Natural killer cell treated with Interleukin-12 subunit alpha and Interleukin-12 subunit beta and Interleukin-15 and Interleukin-18, amount 100 ng/mL, for 72 hours (primary cell): ENCODE results near the gene VTI1B. TPM values are rescaled to one million over a fixed set of nuclear protein-coding genes. Genes with fewer than 3 reads are reported as not detected.
"Not testable (repeated sequence)": the region's sequence is repeated elsewhere in the genome, so short reads cannot be mapped to it uniquely, and the experiment has no call there.

Experiments
- ATAC-seq, 2 donors: fragments of 150-1000 bp; cut with Tn5 transposase in 1 of 2; sonication (Bioruptor Pico), chemical (Tn5 transposase) in 1 of 2; 2 replicates each; pipeline ENCODE4 v1.10.0; 2021
- DNase-seq: peaks from one replicate; pipeline ENCODE4 v3.0.0; 2022; ENCODE audit warnings: low spot score
- H3K27ac Mint-ChIP-seq, 2 donors: 1 replicate in 1 of 2; 2 replicates in 1 of 2; pipeline ENCODE4 v1.8.0; 2022; ENCODE audit warnings: mixed read lengths in 2 of 2, mild to moderate bottlenecking in 1 of 2, moderate library complexity in 1 of 2
- H3K27me3 Mint-ChIP-seq, 2 donors: 1 replicate in 1 of 2; 2 replicates in 1 of 2; pipeline ENCODE4 v1.8.0; 2022; ENCODE audit warnings: mixed read lengths in 2 of 2
- H3K36me3 Mint-ChIP-seq: one replicate; pipeline ENCODE4 v1.8.0; 2022; ENCODE audit warnings: mixed read lengths
- H3K4me1 Mint-ChIP-seq, 2 donors: 1 replicate in 1 of 2; 2 replicates in 1 of 2; pipeline ENCODE4 v1.8.0; 2022; ENCODE audit warnings: low read depth in 2 of 2, mixed read lengths in 2 of 2, mild to moderate bottlenecking in 1 of 2
- H3K4me3 Mint-ChIP-seq: one replicate; pipeline ENCODE4 v1.8.0; 2022; ENCODE audit warnings: mixed read lengths
- H3K9me3 Mint-ChIP-seq: 2 replicates; pipeline ENCODE4 v1.8.0; 2022; ENCODE audit warnings: mixed read lengths
- total RNA-seq, 2 donors: library from RNA; stranded (reverse); gene quantifications; one replicate each; pipeline ENCODE4 v1.2.3, GENCODE V29; 2022

VTI1B gene, protein sequence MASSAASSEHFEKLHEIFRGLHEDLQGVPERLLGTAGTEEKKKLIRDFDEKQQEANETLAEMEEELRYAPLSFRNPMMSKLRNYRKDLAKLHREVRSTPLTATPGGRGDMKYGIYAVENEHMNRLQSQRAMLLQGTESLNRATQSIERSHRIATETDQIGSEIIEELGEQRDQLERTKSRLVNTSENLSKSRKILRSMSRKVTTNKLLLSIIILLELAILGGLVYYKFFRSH
- 10 to 100 TPM; 73.5 to 76.6 TPM for total RNA-seq

DNA sequence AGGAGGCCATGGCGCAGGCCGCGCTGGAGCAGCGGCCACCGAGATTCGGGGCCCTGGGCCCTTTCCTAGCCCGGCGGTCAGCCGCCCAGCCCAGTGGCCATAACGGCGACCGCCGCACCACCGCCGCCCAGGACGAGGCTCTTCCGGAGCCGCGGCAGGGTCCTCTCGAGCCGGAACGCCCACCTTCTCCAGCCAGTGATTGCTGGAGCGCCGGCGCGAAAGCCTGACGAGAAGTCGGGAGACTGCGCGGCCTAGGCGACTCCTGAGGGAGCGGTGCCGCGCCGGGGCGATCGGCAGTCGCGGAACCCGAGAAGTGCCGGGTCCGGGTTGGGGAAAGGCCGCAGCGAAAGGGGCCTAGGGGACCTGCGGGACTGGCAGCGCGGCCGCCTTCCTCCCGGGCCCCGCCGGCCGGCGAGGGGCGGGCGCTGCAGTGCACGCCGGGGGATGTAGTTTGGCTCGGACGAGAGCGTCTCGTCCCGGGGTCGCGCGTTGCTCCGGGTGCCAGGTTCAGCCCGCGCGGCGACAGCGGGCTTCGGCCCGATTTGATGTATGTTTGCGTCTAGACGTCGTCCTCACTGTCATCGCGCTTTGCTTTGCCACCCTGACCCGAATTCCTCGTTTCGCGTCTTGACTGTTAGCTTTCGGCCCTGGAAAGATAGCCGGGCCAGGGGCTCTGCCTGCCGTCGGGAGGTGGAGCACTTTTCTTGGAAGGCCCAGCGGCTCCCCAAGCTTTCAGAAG, at the start of gene VTI1B:
VTI1B (minus strand) TSS at position 153 of the 739 bp plus-strand sequence; CDS start at position 10, 143 bp downstream.
- Mint-ChIP-seq H3K27ac (peak within 1 kb of the TSS; percentile 73 to 79), H3K27me3 (no peaks in the 10 kb centered on the region), H3K4me3 (peak within 1 kb of the TSS; percentile 97), H3K36me3 (peaks cover 8% of the 10 kb centered on the region), H3K9me3 (no peaks in the 10 kb centered on the region), H3K4me1 (peaks cover 28 to 38% of the 10 kb centered on the region in 2 donors)
- ATAC-seq, result peak; percentile 96 to 97
- peak; percentile 86 for DNase-seq

DNA sequence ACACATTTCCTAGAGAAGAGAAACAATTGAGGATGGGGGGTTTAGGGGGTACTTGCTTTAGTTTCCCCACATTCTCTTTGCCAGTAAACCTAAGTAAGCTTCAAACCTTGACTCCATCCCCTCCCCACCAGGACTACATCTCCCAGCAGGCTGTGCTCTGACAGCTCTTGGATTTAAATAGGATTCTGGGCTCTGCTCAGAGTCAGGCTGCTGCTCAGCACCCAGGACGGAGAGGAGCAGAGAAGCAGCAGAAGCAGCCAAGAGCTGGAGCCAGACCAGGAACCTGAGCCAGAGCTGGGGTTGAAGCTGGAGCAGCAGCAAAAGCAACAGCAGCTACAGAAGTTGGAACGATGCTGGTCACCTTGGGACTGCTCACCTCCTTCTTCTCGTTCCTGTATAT, 47.9 kb upstream of the VTI1B start:
- H3K9me3 Mint-ChIP-seq, result no peaks in the 10 kb centered on the region
- H3K27me3 Mint-ChIP-seq, result peaks cover 26 to 32% of the 10 kb centered on the region in 2 donors
- ATAC-seq, result no peak
- DNase-seq, result no peak
- no peak overlapping the region for H3K4me3 Mint-ChIP-seq
- H3K4me1 Mint-ChIP-seq, result peaks cover 0 to 3% of the 10 kb centered on the region in 2 donors
- H3K27ac Mint-ChIP-seq, result no peak overlapping the region
- no peaks in the 10 kb centered on the region for H3K36me3 Mint-ChIP-seq

DNA sequence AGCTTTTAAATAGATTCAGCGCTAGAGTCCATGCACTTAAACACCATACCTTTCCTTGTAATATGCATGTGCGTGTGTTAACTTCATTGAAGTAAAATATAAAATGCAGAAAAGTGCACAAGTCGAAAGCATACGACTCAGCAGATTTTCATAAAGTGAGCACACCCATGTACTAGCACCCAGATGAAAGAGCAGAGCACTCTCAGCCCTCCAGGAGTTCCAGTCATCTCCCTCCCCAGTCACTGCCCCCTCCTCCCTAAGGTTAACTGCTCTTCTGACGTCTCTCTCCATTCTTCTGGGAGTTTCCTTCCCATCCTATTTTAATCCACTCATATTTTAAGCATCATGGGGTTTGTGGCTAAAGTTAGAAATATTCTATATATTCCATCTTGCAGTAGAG, 47.4 kb upstream of the VTI1B start:
- H3K4me3 Mint-ChIP-seq, result no peak overlapping the region
- DNase-seq (no peak), ATAC-seq (no peak)
- H3K27me3 Mint-ChIP-seq, result peaks cover 26 to 32% of the 10 kb centered on the region in 2 donors
- H3K4me1 Mint-ChIP-seq, result peaks cover 0 to 3% of the 10 kb centered on the region in 2 donors
- H3K36me3 Mint-ChIP-seq, result no peaks in the 10 kb centered on the region
- H3K27ac Mint-ChIP-seq, result no peak overlapping the region
- H3K9me3 Mint-ChIP-seq, result no peaks in the 10 kb centered on the region

DNA sequence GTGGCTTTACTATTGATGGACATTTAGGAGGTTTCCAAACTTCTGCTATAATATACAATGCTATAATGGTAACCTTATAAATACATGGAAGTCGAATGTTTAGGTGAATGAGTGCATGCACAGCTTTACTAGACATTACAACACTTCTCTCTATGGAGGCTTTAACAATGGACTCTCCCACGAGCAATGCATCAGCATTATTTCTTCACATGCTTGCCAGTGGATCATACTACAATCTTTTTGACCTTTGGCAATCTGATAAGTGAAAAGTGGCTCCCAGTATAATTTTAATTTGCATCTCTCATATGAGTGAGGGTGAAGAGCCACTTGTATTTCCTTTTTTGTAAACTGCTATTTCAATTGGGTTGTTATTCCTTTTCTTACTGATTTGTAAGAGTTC, 45.4 kb upstream of the VTI1B start:
- Mint-ChIP-seq H3K9me3 (no peaks in the 10 kb centered on the region), H3K27me3 (peaks cover 24 to 32% of the 10 kb centered on the region in 2 donors), H3K4me3 (no peak overlapping the region), H3K4me1 (peaks cover 0 to 3% of the 10 kb centered on the region in 2 donors), H3K27ac (no peak overlapping the region), H3K36me3 (no peaks in the 10 kb centered on the region)
- no peak for DNase-seq
- ATAC-seq, result no peak

DNA sequence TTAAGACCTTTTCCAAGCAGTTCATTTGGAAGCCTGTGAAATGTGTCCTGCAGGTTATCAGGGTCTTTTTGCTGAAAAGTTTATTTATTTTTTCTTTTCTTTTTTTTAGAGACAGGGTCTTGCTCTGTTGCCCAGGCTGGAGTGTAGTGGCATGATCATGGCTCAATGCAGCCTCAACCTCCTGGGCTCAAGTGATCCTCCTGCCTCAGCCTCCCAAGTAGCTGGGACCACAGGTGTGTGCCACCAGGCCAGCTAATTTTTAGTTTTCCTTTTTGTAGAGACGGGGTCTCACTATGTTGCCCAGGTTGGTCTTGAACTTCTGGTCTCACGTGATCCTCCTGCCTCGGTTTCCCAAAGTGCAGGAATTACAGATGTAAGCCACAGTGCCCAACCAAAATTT, 45.0 kb upstream of the VTI1B start:
- DNase-seq, result not testable (repeated sequence)
- H3K27me3 Mint-ChIP-seq, result peaks cover 22 to 32% of the 10 kb centered on the region in 2 donors

DNA sequence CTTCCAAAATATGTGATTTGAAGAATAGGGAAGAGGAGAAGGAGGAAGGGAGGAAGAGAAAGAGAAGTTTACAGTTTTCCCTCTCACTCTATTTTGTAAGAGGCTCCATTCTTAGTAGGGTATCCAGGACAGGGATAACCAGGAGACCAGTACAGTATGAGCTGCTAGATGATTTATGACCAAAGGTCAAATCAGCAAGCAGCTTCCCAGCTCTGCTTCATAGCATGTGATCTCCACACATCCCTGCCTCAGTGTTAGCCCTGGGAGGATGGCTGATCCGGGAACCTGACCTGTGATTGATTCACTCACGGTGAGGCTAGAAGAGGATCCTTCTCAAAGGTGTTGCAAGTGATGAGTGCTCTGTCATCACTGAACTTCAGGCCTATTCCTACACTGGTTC, 43.8 kb upstream of the VTI1B start:
- DNase-seq (no peak), ATAC-seq (no peak)
- Mint-ChIP-seq H3K27ac (no peak overlapping the region), H3K9me3 (no peaks in the 10 kb centered on the region), H3K4me3 (no peak overlapping the region), H3K36me3 (no peaks in the 10 kb centered on the region), H3K27me3 (peaks cover 16 to 27% of the 10 kb centered on the region in 2 donors), H3K4me1 (peaks cover 0 to 3% of the 10 kb centered on the region in 2 donors)

More for the DNA sequence above, 45.0 kb upstream of the VTI1B start:
- not testable (repeated sequence) for H3K4me1 Mint-ChIP-seq, H3K4me3 Mint-ChIP-seq, H3K9me3 Mint-ChIP-seq, H3K27ac Mint-ChIP-seq, H3K36me3 Mint-ChIP-seq, ATAC-seq

DNA sequence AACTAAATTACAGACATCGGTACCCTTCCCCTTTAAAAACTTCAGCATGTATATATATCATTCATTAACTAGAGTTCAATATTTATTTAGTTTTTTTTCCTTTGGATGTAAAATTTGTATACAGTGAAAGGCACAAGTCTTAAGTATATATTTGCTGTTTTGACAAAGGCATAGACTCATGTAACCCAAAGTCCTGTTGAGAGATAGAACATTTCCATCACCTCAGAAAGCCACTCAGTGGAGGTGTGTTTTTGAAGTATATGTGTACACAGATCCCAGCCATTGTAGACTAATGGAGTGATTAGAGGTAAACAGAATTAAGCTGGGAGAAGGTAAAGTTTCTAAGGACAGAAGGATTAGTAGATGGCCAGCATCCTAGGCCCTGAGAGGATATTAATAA, 42.6 kb upstream of the VTI1B start:
- peaks cover 12 to 17% of the 10 kb centered on the region in 2 donors for H3K27me3 Mint-ChIP-seq
- H3K9me3 Mint-ChIP-seq, result no peaks in the 10 kb centered on the region
- ATAC-seq (no peak), DNase-seq (no peak)
- no peaks in the 10 kb centered on the region for H3K36me3 Mint-ChIP-seq
- H3K4me3 Mint-ChIP-seq, result no peak overlapping the region
- no peaks in the 10 kb centered on the region for H3K4me1 Mint-ChIP-seq
- no peak overlapping the region for H3K27ac Mint-ChIP-seq

DNA sequence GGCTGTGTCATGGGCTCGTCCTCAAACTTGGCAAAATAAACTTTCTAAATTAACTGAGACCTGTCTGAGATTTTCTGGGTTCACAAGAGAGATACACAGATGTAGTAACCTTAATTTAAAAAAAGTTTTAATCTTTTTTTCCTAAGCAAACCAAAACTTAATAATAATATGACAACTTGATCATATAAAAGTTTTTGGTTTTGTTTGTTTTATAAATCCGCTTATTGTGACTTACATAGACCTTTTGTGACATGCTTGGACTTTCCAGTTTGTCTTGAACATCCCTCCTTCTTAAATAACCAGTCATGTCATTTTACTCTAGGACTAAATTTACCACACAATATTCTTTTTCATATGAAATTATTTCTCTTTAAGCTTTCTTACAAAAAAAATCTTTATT, 35.8 kb upstream of the VTI1B start:
- no peak for DNase-seq
- Mint-ChIP-seq H3K4me1 (no peaks in the 10 kb centered on the region), H3K27me3 (peaks cover 3 to 8% of the 10 kb centered on the region in 2 donors), H3K36me3 (peaks cover 5% of the 10 kb centered on the region), H3K9me3 (no peaks in the 10 kb centered on the region), H3K4me3 (no peak overlapping the region), H3K27ac (no peak overlapping the region)
- no peak for ATAC-seq

DNA sequence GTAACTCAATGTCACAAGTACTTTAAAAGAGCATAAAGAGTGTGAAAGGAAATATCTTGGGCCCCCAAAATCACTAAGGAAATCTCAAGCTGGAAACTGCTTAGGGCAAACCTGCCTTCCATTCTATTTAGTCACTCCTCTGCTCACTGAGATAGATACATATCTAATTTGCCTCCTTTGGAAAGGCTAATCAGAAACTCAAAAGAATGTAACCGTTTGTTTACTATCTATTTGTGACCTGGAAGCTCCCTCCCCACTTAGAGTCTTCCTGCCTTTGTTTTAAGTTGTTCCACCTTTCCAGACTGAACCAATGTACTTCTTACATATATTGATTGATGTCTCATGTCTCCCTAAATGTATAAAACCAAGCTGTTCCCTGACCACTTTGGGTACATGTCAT, 35.4 kb upstream of the VTI1B start:
- DNase-seq, H3K4me1 Mint-ChIP-seq, H3K4me3 Mint-ChIP-seq, H3K36me3 Mint-ChIP-seq, H3K27ac Mint-ChIP-seq, H3K27me3 Mint-ChIP-seq, ATAC-seq, H3K9me3 Mint-ChIP-seq: not testable (repeated sequence)

DNA sequence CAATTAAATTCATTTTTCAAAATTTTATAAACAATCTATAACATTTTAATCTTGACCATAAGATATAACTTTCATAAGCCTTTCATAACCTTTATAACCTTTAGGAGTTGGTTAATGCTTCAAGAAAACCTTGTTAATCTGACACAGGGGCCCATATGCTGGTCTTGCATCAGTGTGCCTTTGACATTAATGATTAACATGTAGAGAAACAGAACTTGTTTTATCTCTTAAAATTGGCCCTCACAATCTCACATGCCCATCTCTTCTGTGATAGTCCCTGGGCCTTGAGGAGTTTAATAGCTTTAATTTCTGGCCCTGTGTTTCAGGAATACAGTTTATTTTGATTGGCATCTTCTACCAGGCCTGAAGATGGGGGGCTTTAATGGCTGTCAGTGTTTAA, 34.9 kb upstream of the VTI1B start:
- not testable (repeated sequence) for H3K27ac Mint-ChIP-seq, H3K36me3 Mint-ChIP-seq, H3K27me3 Mint-ChIP-seq, DNase-seq, ATAC-seq, H3K9me3 Mint-ChIP-seq, H3K4me1 Mint-ChIP-seq, H3K4me3 Mint-ChIP-seq

DNA sequence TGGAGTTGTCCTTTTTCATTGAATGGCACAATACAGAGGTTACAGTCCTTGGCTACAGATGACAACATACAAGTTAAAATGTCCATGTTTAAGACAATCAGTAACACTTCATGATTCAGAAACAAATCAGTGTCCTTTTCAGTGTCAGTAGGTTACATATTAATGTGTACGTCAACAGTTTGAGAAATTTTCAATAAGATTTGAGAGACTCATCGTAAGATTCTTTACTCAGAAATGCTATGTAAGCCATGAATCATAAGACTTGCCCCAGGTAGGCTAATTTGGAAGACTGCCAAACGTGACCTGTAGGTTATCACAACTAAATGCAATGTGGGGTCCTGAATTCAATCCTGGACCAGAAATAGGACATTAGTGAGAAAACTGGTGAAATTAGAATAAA, 30.8 kb upstream of the VTI1B start:
- ATAC-seq (no peak), DNase-seq (no peak)
- Mint-ChIP-seq H3K4me1 (no peaks in the 10 kb centered on the region), H3K36me3 (no peaks in the 10 kb centered on the region), H3K27me3 (peaks cover 0 to 5% of the 10 kb centered on the region in 2 donors), H3K27ac (no peak overlapping the region), H3K9me3 (no peaks in the 10 kb centered on the region), H3K4me3 (no peak overlapping the region)

DNA sequence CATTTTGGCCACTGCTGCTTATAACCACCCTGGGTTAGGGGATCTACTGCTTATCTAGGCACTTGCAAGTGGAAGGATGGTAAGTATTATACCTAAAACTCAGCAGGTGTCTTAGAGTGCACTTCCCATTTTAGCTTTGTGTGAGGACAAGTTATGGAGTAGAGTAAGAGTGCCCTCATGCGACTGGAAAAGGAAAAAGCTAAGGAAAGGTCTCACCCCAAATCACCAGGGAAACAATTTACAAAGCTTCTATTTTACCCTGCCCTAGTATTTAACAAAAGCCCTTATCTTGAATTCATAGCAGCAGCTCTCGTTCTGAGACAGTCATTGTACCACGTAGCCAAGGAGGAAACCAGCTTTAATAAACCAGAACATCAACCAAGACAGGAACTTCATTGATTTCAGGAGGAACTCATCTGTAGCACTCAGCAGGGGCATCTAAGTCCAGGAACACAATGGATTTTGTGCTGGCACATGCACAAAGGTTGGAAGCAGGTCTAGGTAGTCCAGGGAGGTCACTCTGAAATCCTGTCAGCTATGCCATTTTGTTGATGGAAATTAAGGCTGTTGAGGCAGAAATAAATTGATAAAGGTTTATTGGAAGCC, 30.2 kb upstream of the VTI1B start:
- Mint-ChIP-seq H3K9me3 (no peaks in the 10 kb centered on the region), H3K4me1 (no peaks in the 10 kb centered on the region), H3K4me3 (no peak overlapping the region), H3K36me3 (no peaks in the 10 kb centered on the region), H3K27me3 (peaks cover 0 to 5% of the 10 kb centered on the region in 2 donors), H3K27ac (no peak overlapping the region)
- no peak for DNase-seq
- peak in 1 of 2 donors; percentile 73 for ATAC-seq

DNA sequence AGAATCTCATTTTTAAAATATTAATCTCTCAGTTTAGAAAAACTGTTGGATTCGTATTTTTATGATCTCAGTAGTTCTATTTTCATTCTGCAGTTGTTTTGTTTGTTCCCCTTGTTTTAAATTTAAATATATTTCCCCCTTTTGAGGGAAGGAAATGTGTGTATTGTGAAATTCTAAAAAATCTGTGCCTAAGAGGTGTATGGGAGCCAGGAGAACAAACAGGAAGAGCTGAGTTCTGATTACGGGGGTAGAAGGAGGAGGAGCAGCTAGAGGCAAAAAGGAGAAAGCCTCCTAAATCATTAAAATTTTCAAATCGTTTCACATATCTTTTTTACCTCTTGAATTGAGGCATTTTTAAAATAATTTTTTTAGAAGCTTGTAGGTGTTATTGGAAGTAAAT, 29.6 kb upstream of the VTI1B start:
- DNase-seq (no peak), ATAC-seq (no peak)
- Mint-ChIP-seq H3K36me3 (no peaks in the 10 kb centered on the region), H3K9me3 (no peaks in the 10 kb centered on the region), H3K27ac (no peak overlapping the region), H3K4me3 (no peak overlapping the region), H3K4me1 (no peaks in the 10 kb centered on the region), H3K27me3 (peaks cover 0 to 5% of the 10 kb centered on the region in 2 donors)

DNA sequence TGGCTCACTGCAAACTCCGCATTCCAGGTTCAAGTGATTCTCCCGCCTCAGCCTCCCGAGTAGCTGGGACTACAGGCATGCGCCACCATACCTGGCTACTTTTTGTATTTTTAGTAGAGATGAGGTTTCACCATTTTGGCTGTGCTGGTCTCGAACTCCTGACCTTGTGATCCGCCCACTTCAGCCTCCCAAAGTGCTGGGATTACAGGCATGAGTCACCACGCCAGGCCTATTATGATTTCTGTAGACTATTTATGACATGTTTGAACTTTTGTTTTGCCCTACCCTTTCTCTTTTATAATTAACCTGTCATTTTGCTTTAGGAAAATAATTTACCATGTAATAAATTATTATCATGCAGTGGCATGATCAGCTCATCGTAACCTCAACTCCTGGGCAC, 27.1 kb upstream of the VTI1B start, which contains the start of gene RDH12:
RDH12 (plus strand) TSS at position 395 of the 400 bp plus-strand sequence. CDS start 20,757 bp downstream, outside the sequence.
- not testable (repeated sequence) for H3K36me3 Mint-ChIP-seq, H3K9me3 Mint-ChIP-seq, ATAC-seq, DNase-seq, H3K27ac Mint-ChIP-seq, H3K4me3 Mint-ChIP-seq, H3K4me1 Mint-ChIP-seq, H3K27me3 Mint-ChIP-seq
